ENCODE results near the gene SWSAP1.

SWSAP1 gene

GRCh38 chr19:11416346-11417052, 42.0 kb downstream of the SWSAP1 start:
- DNase-seq = no peak

- DNase-seq = no peak
These were observed 43.7 kb downstream of the SWSAP1 start for GRCh38 chr19:11418094-11418548.

- no peak for DNase-seq
These were observed 44.4 kb downstream of the SWSAP1 start, which contains the start of gene RGL3 for GRCh38 chr19:11418549-11419506. TSS of gene RGL3 (minus strand) at chr19:11419314. CDS start at chr19:11419278, 36 bp downstream.

- DNase-seq = no peak
These were observed 46.2 kb downstream of the SWSAP1 start for GRCh38 chr19:11420429-11421370.

- no peak for DNase-seq
These were observed 47.1 kb downstream of the SWSAP1 start for GRCh38 chr19:11421371-11422098.

GRCh38 chr19:11422163-11423065, 47.9 kb downstream of the SWSAP1 start:
- peak; percentile 70 for DNase-seq

GRCh38 chr19:11423164-11423790, 48.8 kb downstream of the SWSAP1 start:
- no peak for DNase-seq

GRCh38 chr19:11423791-11424181, 49.3 kb downstream of the SWSAP1 start:
- DNase-seq = no peak
